Measurements from ENCODE around the gene RPL29. TPM values are rescaled to one million over a fixed set of nuclear protein-coding genes. Genes with fewer than 3 reads are reported as not detected.
A peak's percentile ranks its signal among the peaks of the same experiment; 100 is the strongest.

The RPL29 gene
- total and polyA plus RNA-seq, 7 donors = 1,247 to 2,993 (median 2,094) TPM

- WGBS, 2 donors = 86 to 91% methylated on average over 18 of the region's 18 CpGs
- H3K27ac ChIP-seq = no peak overlapping the region
- intact Hi-C loops (cut with DNase I) = loop anchor here (10.0 kb wide), 1 partner anchor 450 kb away; no protein-coding TSS in a partner anchor
- no peaks in the 10 kb centered on the region for H3K9me3 ChIP-seq
- H3K4me1 ChIP-seq = peaks cover 0 to 29% (median 27%) of the 10 kb centered on the region in 4 donors
- peak; percentile 62 for DNase-seq
- TF ChIP-seq POLR2A (IDR thresholded peaks at IDR 0.05) = no peak
- TF ChIP-seq CTCF (IDR thresholded peaks at IDR 0.05) = no peak
- TF ChIP-seq POLR2AphosphoS5 (IDR thresholded peaks at IDR 0.05) = no peak
- no peak for TF ChIP-seq EP300 (IDR thresholded peaks at IDR 0.05)
- no peaks in the 10 kb centered on the region for H3K27me3 ChIP-seq
- H3K36me3 ChIP-seq = peaks cover 0 to 45% (median 3%) of the 10 kb centered on the region in 4 donors
- no peak overlapping the region for H3K4me3 ChIP-seq
These were observed 50.5 kb downstream of the RPL29 start for GRCh38 chr3:51945031-51945840.

GRCh38 chr3:51944451-51945021 is 51.2 kb downstream of the RPL29 start:
- intact Hi-C loops (cut with DNase I) = loop anchor here (5.0 to 10.0 kb wide), 5 partner anchors 178 to 1938 kb away; partner anchors contain the start of genes ACTR8, ALAS1 and POC1A
- whole genome bisulfite sequencing, 2 donors = 92 to 94% methylated on average over 11 of the region's 11 CpGs

More at GRCh38 chr3:51944451-51945021, 51.2 kb downstream of the RPL29 start:
- H3K9me3 ChIP-seq = no peaks in the 10 kb centered on the region
- H3K27ac ChIP-seq = no peak overlapping the region
- TF ChIP-seq POLR2AphosphoS5 (IDR thresholded peaks at IDR 0.05) (no peak), EP300 (IDR thresholded peaks at IDR 0.05) (no peak), CTCF (IDR thresholded peaks at IDR 0.05) (no peak), POLR2A (IDR thresholded peaks at IDR 0.05) (no peak)
- no peaks in the 10 kb centered on the region for H3K27me3 ChIP-seq
- H3K36me3 ChIP-seq = peaks cover 0 to 44% (median 3%) of the 10 kb centered on the region in 4 donors
- H3K4me1 ChIP-seq = peaks cover 0 to 34% (median 30%) of the 10 kb centered on the region in 4 donors
- peak; percentile 55 for DNase-seq
- no peak overlapping the region for H3K4me3 ChIP-seq

Small RNA genes lying within 50 kb of the gene (small RNA-seq; reads per million reads assigned to genes)
- gene AC115284.1 = 0 reads per million in 3 donors

Other genes starting within 250 kb of the RPL29 start
- not detected for gene IQCF6, start 216.7 kb downstream of the RPL29 start, total RNA-seq
- not detected for gene IQCF6, start 216.7 kb downstream of the RPL29 start, polyA plus RNA-seq
- not detected for gene IQCF2, start 134.3 kb downstream of the RPL29 start, total RNA-seq
- gene IQCF2, start 134.3 kb downstream of the RPL29 start, polyA plus RNA-seq = not detected
- not detected for gene IQCF5, start 120.3 kb downstream of the RPL29 start, total RNA-seq
- gene IQCF5, start 120.3 kb downstream of the RPL29 start, polyA plus RNA-seq = not detected
- gene IQCF1, start 92.5 kb downstream of the RPL29 start, total RNA-seq = not detected
- gene IQCF1, start 92.5 kb downstream of the RPL29 start, polyA plus RNA-seq = not detected
- 10 to 100 TPM in 3 of 4 donors, 1 to 10 TPM in 1; 6.4 to 13.3 (median 12.4) TPM for gene RRP9, start 54.0 kb downstream of the RPL29 start, total RNA-seq
- 10 to 100 TPM; 10.2 to 29.0 (median 13.8) TPM for gene RRP9, start 54.0 kb downstream of the RPL29 start, polyA plus RNA-seq
- gene PARP3, start 53.5 kb downstream of the RPL29 start, total RNA-seq = 10 to 100 TPM; 22.4 to 35.8 (median 26.7) TPM
- gene PARP3, start 53.5 kb downstream of the RPL29 start, polyA plus RNA-seq = 10 to 100 TPM in 2 of 3 donors, 1 to 10 TPM in 1; 9.0 to 26.3 (median 12.3) TPM
- gene GPR62, start 40.5 kb downstream of the RPL29 start, total RNA-seq = 1 to 10 TPM in 1 of 4 donors, under 1 TPM in 1, not detected in 2; 0.71 to 1.1 TPM
- gene GPR62, start 40.5 kb downstream of the RPL29 start, polyA plus RNA-seq = under 1 TPM in 1 of 3 donors, not detected in 2; 0.03 TPM
- gene PCBP4, start 28.4 kb downstream of the RPL29 start, total RNA-seq = 100 to 1,000 TPM; 256 to 292 (median 268) TPM
- 10 to 100 TPM; 15.6 to 19.8 (median 17.3) TPM for gene PCBP4, start 28.4 kb downstream of the RPL29 start, polyA plus RNA-seq
- gene ABHD14B, start 21.8 kb downstream of the RPL29 start, total RNA-seq = 10 to 100 TPM; 48.5 to 72.4 (median 51.7) TPM
- 100 to 1,000 TPM in 2 of 3 donors, 10 to 100 TPM in 1; 62.4 to 117 (median 105) TPM for gene ABHD14B, start 21.8 kb downstream of the RPL29 start, polyA plus RNA-seq
- gene ABHD14A, start 20.8 kb downstream of the RPL29 start, total RNA-seq = 10 to 100 TPM; 16.3 to 35.3 (median 22.1) TPM
- gene ABHD14A, start 20.8 kb downstream of the RPL29 start, polyA plus RNA-seq = 10 to 100 TPM in 1 of 3 donors, 1 to 10 TPM in 2; 3.2 to 14.9 (median 7.2) TPM
- gene ACY1, start 12.4 kb downstream of the RPL29 start, total RNA-seq = 10 to 100 TPM in 3 of 4 donors, 1 to 10 TPM in 1; 1.4 to 25.3 (median 16.6) TPM
- 100 to 1,000 TPM; 122 to 279 (median 146) TPM for gene ACY1, start 12.4 kb downstream of the RPL29 start, polyA plus RNA-seq
- gene DUSP7, start 60.7 kb upstream of the RPL29 start, total RNA-seq = 1 to 10 TPM; 6.3 to 7.5 (median 7.0) TPM
- gene DUSP7, start 60.7 kb upstream of the RPL29 start, polyA plus RNA-seq = 1 to 10 TPM; 3.0 to 7.6 (median 4.2) TPM
- gene POC1A, start 158.5 kb upstream of the RPL29 start, total RNA-seq = 1 to 10 TPM in 3 of 4 donors, under 1 TPM in 1; 0.66 to 1.7 (median 1.2) TPM
- 10 to 100 TPM in 1 of 3 donors, 1 to 10 TPM in 2; 3.6 to 15.8 (median 7.6) TPM for gene POC1A, start 158.5 kb upstream of the RPL29 start, polyA plus RNA-seq
- gene ALAS1, start 202.3 kb upstream of the RPL29 start, total RNA-seq = 10 to 100 TPM; 23.2 to 27.3 (median 25.8) TPM
- gene ALAS1, start 202.3 kb upstream of the RPL29 start, polyA plus RNA-seq = 100 to 1,000 TPM in 1 of 3 donors, 10 to 100 TPM in 2; 70.7 to 121 (median 81.7) TPM
- gene TLR9, start 229.8 kb upstream of the RPL29 start, total RNA-seq = under 1 TPM in 2 of 4 donors, not detected in 2; 0.54 to 0.55 TPM
- gene TLR9, start 229.8 kb upstream of the RPL29 start, polyA plus RNA-seq = under 1 TPM in 1 of 3 donors, not detected in 2; 0.98 TPM
- gene TWF2, start 243.3 kb upstream of the RPL29 start, total RNA-seq = 10 to 100 TPM; 40.4 to 57.3 (median 50.8) TPM
- gene TWF2, start 243.3 kb upstream of the RPL29 start, polyA plus RNA-seq = 10 to 100 TPM; 62.5 to 79.3 (median 65.3) TPM
- gene PPM1M, start 249.9 kb upstream of the RPL29 start, total RNA-seq = 10 to 100 TPM; 21.7 to 28.2 (median 24.8) TPM
- gene PPM1M, start 249.9 kb upstream of the RPL29 start, polyA plus RNA-seq = 10 to 100 TPM in 2 of 3 donors, 1 to 10 TPM in 1; 5.8 to 16.9 (median 11.4) TPM

Data from sigmoid colon (tissue), 7 donors.